B cell (primary cell): ENCODE measurements around the gene SMARCC2. TPM values are rescaled to one million over a fixed set of nuclear protein-coding genes. Genes with fewer than 3 reads are reported as not detected.
A peak's percentile ranks its signal among the peaks of the same experiment; 100 is the strongest.

Experiments
- ATAC-seq: fragments of 200-7000 bp; cut with Tn5 transposase; one replicate; pipeline ENCODE4 v1.10.0; 2021; ENCODE audit warnings: low read depth, mild to moderate bottlenecking, moderate number of reproducible peaks, moderate library complexity
- CTCF ChIA-PET: fragments of 350-600 bp; sonication (Branson Sonifier 250); formaldehyde crosslinking; loops from one replicate; lab custom pipeline; 2021; ENCODE audit warnings: antibody characterized with exemption, inconsistent platforms; lab: Charles Lee
- POLR2A ChIA-PET: fragments of 350-600 bp; sonication (Branson Sonifier 250); formaldehyde crosslinking; loops from one replicate; lab custom pipeline; 2021; ENCODE audit warnings: antibody characterized with exemption; lab: Charles Lee
- DNase-seq: peaks from one replicate; pipeline ENCODE4 v3.0.0; 2013
- H2AFZ ChIP-seq: 2 replicates; pipeline ENCODE4 v1.6.1; 2012; ENCODE audit warnings: mild to moderate bottlenecking, low read depth, low read length; ENCODE audit not compliant: insufficient read depth, poor library complexity, severe bottlenecking
- H3K27ac ChIP-seq, 2 donors: 1 replicate in 1 of 2; 2 replicates in 1 of 2; pipeline ENCODE4 v1.5.1; 2012 to 2013; ENCODE audit warnings: low read length in 2 of 2, mild to moderate bottlenecking in 2 of 2, moderate library complexity in 1 of 2
- H3K27me3 ChIP-seq, 4 experiments: fragments of 200-600 bp in 1 of 4; sonication (generic) in 1 of 4; replicated peaks in 1 of 4; 1 replicate in 2 of 4; 2 replicates in 2 of 4; pipeline versions ENCODE4 v1.6.1 to v1.7.0; 2013 to 2016; ENCODE audit warnings: low read length in 3 of 4, mild to moderate bottlenecking in 2 of 4, mixed read lengths in 1 of 4, moderate library complexity in 1 of 4; ENCODE audit not compliant: insufficient read depth in 4 of 4, control insufficient read depth in 3 of 4; ENCODE audit errors: control extremely low read depth in 1 of 4
- H3K36me3 ChIP-seq, 2 experiments: replicated peaks in 1 of 2; 1 replicate in 1 of 2; 2 replicates in 1 of 2; pipeline versions ENCODE4 v1.6.1 to v1.7.1; 2013; ENCODE audit warnings: low read length in 1 of 2; ENCODE audit not compliant: insufficient read depth in 2 of 2, control insufficient read depth in 1 of 2; ENCODE audit errors: control extremely low read depth in 1 of 2, extremely low read depth in 1 of 2
- H3K4me1 ChIP-seq, 2 donors: fragments of 200-600 bp in 1 of 2; sonication (generic) in 1 of 2; 1 replicate in 1 of 2; 2 replicates in 1 of 2; pipeline versions ENCODE4 v1.5.1 to v1.6.1; 2013 to 2017; ENCODE audit warnings: low read length in 2 of 2; ENCODE audit not compliant: control insufficient read depth in 2 of 2, insufficient read depth in 2 of 2
- H3K4me2 ChIP-seq: replicated peaks from 2 replicates; pipeline ENCODE3; 2012; ENCODE audit warnings: mild to moderate bottlenecking, low read depth, low read length; ENCODE audit not compliant: poor library complexity, severe bottlenecking
- H3K4me3 ChIP-seq, 5 experiments: fragments of 200-600 bp in 1 of 5; sonication (generic) in 1 of 5; 1 replicate in 3 of 5; 2 replicates in 2 of 5; pipeline versions ENCODE4 v1.5.1 to v1.7.0; 2011 to 2016; ENCODE audit warnings: low read length in 4 of 5, mild to moderate bottlenecking in 4 of 5, low read depth in 2 of 5, control low read depth in 1 of 5, moderate library complexity in 1 of 5; ENCODE audit not compliant: insufficient read depth in 1 of 5; ENCODE audit errors: control extremely low read depth in 1 of 5, extremely low read depth in 1 of 5
- H3K79me2 ChIP-seq: fragments of 200-600 bp; sonication (generic); one replicate; pipeline ENCODE4 v1.6.0; 2016; ENCODE audit warnings: low read length; ENCODE audit not compliant: control insufficient read depth, insufficient read depth
- H3K9ac ChIP-seq: fragments of 200-600 bp; sonication (generic); 2 replicates; pipeline ENCODE4 v1.6.1; 2017; ENCODE audit warnings: mild to moderate bottlenecking, low read length, moderate library complexity
- H3K9me3 ChIP-seq, 3 donors: one replicate each; pipeline versions ENCODE4 v1.6.1 to v1.7.1; 2013; ENCODE audit warnings: low read length in 2 of 3; ENCODE audit not compliant: control insufficient read depth in 2 of 3, insufficient read depth in 1 of 3; ENCODE audit errors: control extremely low read depth in 1 of 3
- H4K20me1 ChIP-seq: 2 replicates; pipeline ENCODE4 v1.6.0; 2012; ENCODE audit warnings: mild to moderate bottlenecking, low read length; ENCODE audit not compliant: insufficient read depth, control insufficient read depth, poor library complexity, severe bottlenecking
- H3K27ac Mint-ChIP-seq: one replicate; pipeline ENCODE4 v1.8.0; 2021; ENCODE audit warnings: mixed read lengths
- H3K27me3 Mint-ChIP-seq: one replicate; pipeline ENCODE4 v1.8.0; 2021; ENCODE audit warnings: mixed read lengths
- H3K4me1 Mint-ChIP-seq: one replicate; pipeline ENCODE4 v1.8.0; 2021; ENCODE audit warnings: mixed read lengths
- H3K4me3 Mint-ChIP-seq: one replicate; pipeline ENCODE4 v1.8.0; 2021; ENCODE audit warnings: mixed read lengths
- H3K9me3 Mint-ChIP-seq: one replicate; pipeline ENCODE4 v1.8.0; 2022; ENCODE audit warnings: mixed read lengths; ENCODE audit not compliant: insufficient read depth
- EZH2 ChIP-seq: IDR thresholded peaks from 2 replicates; pipeline ENCODE4 v1.6.1; 2012; ENCODE audit warnings: borderline replicate concordance, low read depth, mild to moderate bottlenecking, moderate library complexity, low read length; ENCODE audit not compliant: insufficient read depth, poor library complexity, severe bottlenecking
- WGBS: methylation state at CpG from one replicate; pipeline ENCODE4 v1.1.5; 2013; ENCODE audit warnings: missing lambda C conversion rate; ENCODE audit not compliant: insufficient coverage; 5-methylcytosine and 5-hydroxymethylcytosine counted together
- intact Hi-C: fragments of 100-400 bp; cut with micrococcal nuclease; formaldehyde crosslinking; loops from one replicate; pipeline ENCODE4 v1.10.0; 2022
- polyA plus RNA-seq: library from polyadenylated mRNA; depleted of rRNA; stranded (reverse); fragments of >200 nt; gene quantifications from 2 replicates; pipeline ENCODE4 v1.2.3, GENCODE V29; 2012
- total RNA-seq, 2 donors: library from RNA; stranded (reverse); fragments of 120-200 nt in 1 of 2; gene quantifications; 1 replicate in 1 of 2; 2 replicates in 1 of 2; pipeline versions ENCODE4 v1.2.3 to v1.2.4, GENCODE V29; 2013 to 2022
- TF ChIP-seq, protein P1 (sequence below): fragments of 200-600 bp; IDR thresholded peaks from one replicate; pipeline ENCODE4 v1.8.0; 2022; ENCODE audit warnings: antibody characterized with exemption, mild to moderate bottlenecking

The SMARCC2 gene
- total and polyA plus RNA-seq, 2 donors (not counting 1 experiment from before 2014, with no cell fraction given) = 70.4 to 198 TPM

DNA sequence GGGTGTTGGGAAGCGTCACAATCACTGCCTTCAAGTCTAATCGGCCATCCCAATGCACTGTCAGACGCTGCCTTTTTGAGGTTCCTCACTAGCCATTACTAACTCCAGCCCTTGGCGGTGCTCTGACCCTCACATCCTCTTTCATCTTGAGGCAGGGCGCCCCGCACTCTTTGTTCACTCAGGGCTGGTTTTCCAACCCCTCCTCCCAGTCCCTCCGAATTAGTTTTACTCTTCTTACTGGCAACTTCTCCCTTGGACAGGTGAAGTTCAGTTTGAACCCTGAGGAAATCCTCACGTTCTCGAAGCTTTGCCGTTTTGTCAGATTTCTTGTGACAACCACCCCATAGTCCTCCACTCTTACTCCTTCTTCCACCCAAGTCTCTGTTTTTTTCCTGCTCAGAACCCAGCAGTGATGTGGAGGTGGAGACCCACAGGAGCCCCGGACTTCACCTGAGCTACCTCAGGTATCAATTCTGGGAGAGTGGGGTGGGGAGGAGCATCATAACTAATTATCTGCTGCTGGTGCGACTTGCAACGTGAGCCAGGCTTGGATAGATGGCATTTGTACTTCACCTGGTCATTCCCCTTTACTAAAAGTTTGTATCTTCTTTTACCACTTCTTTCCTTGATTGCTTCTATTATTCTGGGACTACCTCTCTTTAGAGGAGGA is 70.5 kb downstream of the SMARCC2 start:
- Histone ChIP-seq H2AFZ (peak overlapping the region; percentile 79), H4K20me1 (peaks cover 4% of the 10 kb centered on the region), H3K9me3 (no peaks in the 10 kb centered on the region), H3K4me2 (peak overlapping the region; percentile 85), H3K9ac (peak overlapping the region; percentile 79), H3K4me3 (peak overlapping the region; percentile 66 to 97 (median 75)), H3K27me3 (no peaks in the 10 kb centered on the region), H3K4me1 (peaks cover 17 to 30% of the 10 kb centered on the region in 2 donors), H3K36me3 (peaks cover 0 to 31% of the 10 kb centered on the region in 2 experiments), H3K27ac (peak overlapping the region; percentile 85 to 94), H3K79me2 (peaks cover 55% of the 10 kb centered on the region)
- POLR2A ChIA-PET = interaction anchor here (0.6 to 4.4 kb wide), 15 partner anchors 9 to 381 kb away, joined by 3 to 49 read pairs (median 6); partner anchors contain the start of genes ANKRD52, ESYT1, MYL6 and MYL6B
- peaks cover 38% of the 10 kb centered on the region for H3K4me1 Mint-ChIP-seq
- no peak for TF ChIP-seq EZH2
- TF ChIP-seq, protein P1, sequence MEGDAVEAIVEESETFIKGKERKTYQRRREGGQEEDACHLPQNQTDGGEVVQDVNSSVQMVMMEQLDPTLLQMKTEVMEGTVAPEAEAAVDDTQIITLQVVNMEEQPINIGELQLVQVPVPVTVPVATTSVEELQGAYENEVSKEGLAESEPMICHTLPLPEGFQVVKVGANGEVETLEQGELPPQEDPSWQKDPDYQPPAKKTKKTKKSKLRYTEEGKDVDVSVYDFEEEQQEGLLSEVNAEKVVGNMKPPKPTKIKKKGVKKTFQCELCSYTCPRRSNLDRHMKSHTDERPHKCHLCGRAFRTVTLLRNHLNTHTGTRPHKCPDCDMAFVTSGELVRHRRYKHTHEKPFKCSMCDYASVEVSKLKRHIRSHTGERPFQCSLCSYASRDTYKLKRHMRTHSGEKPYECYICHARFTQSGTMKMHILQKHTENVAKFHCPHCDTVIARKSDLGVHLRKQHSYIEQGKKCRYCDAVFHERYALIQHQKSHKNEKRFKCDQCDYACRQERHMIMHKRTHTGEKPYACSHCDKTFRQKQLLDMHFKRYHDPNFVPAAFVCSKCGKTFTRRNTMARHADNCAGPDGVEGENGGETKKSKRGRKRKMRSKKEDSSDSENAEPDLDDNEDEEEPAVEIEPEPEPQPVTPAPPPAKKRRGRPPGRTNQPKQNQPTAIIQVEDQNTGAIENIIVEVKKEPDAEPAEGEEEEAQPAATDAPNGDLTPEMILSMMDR = no peak
- DNase-seq (no peak), ATAC-seq (no peak)
- peak overlapping the region; percentile 99 for H3K4me3 Mint-ChIP-seq
- under 1% methylated on average over 7 of the region's 13 CpGs for WGBS
- intact Hi-C loops = loop anchor here (1.0 to 5.0 kb wide), 20 partner anchors 7 to 1633 kb away; partner anchors contain the start of genes ANKRD52, CDK4, COQ10A and CS
- no peaks in the 10 kb centered on the region for H3K27me3 Mint-ChIP-seq
- no peaks in the 10 kb centered on the region for H3K9me3 Mint-ChIP-seq
- CTCF ChIA-PET = interaction anchor here (0.6 to 13.8 kb wide), 40 partner anchors 9 to 992 kb away, joined by 3 to 247 read pairs (median 4); partner anchors contain the start of genes ANKRD52, CNPY2, ERBB3 and ESYT1
- H3K27ac Mint-ChIP-seq = peak overlapping the region; percentile 99
